ENCODE results near the gene WRNIP1. TPM values are rescaled to one million over a fixed set of nuclear protein-coding genes. Genes with fewer than 3 reads are reported as not detected.

Gene WRNIP1
- total RNA-seq, 1 donor from 2014 or later, result 31.5 TPM

GRCh38 chr6:2767657-2768524 is 2.7 kb downstream of the WRNIP1 start:
- DNase-seq (ENCODE audit: low read depth) (no peak), FAIRE-seq (no peak)
- H3K27me3 Mint-ChIP-seq (ENCODE audit: low read depth, unreplicated experiment), result no peaks in the 10 kb centered on the region
- Histone ChIP-seq H4K20me1 (ENCODE audit: insufficient read depth, low read length) (peaks cover 60% of the 10 kb centered on the region), H3K9me3 (ENCODE audit: insufficient read depth, low read depth, low read length) (no peaks in the 10 kb centered on the region), H2AFZ (ENCODE audit: low read depth, low read length) (no peak overlapping the region), H3K79me2 (ENCODE audit: insufficient read depth, low read length) (peaks cover 73% of the 10 kb centered on the region), H3K4me2 (ENCODE audit: low read length) (peak overlapping the region; percentile 96), H3K27me3 (ENCODE audit: insufficient read depth, low read length) (no peaks in the 10 kb centered on the region), H3K27ac (ENCODE audit: low read depth, low read length) (peak overlapping the region; percentile 88), H3K4me3 (ENCODE audit: insufficient read depth, low read depth, low read length) (peak overlapping the region; percentile 91), H3K9ac (ENCODE audit: low read length) (peak overlapping the region; percentile 93), H3K36me3 (ENCODE audit: insufficient read depth, low read length) (peaks cover 6% of the 10 kb centered on the region), H3K4me1 (ENCODE audit: insufficient read depth, low read length) (peaks cover 25% of the 10 kb centered on the region)
- TF ChIP-seq EZH2 (IDR thresholded peaks at IDR 0.05; ENCODE audit: insufficient read depth, low read length) (no peak), CTCF (IDR thresholded peaks at IDR 0.05; ENCODE audit: insufficient read depth, low read depth, low read length) (no peak)
- H3K9me3 Mint-ChIP-seq (ENCODE audit: unreplicated experiment), result no peaks in the 10 kb centered on the region
- peaks cover 19% of the 10 kb centered on the region for H3K4me1 Mint-ChIP-seq (ENCODE audit: low read depth, unreplicated experiment)
- peaks cover 9% of the 10 kb centered on the region for H3K36me3 Mint-ChIP-seq (ENCODE audit: low read depth, unreplicated experiment)
- peak overlapping the region; percentile 91 for H3K4me3 Mint-ChIP-seq (ENCODE audit: unreplicated experiment)
- H3K27ac Mint-ChIP-seq (ENCODE audit: unreplicated experiment), result peak overlapping the region; percentile 78

GRCh38 chr6:2768696-2769095 is 3.5 kb downstream of the WRNIP1 start:
- Histone ChIP-seq H3K36me3 (ENCODE audit: insufficient read depth, low read length) (peaks cover 6% of the 10 kb centered on the region), H3K27ac (ENCODE audit: low read depth, low read length) (no peak overlapping the region), H3K4me3 (ENCODE audit: insufficient read depth, low read depth, low read length) (no peak overlapping the region), H3K27me3 (ENCODE audit: insufficient read depth, low read length) (no peaks in the 10 kb centered on the region), H3K79me2 (ENCODE audit: insufficient read depth, low read length) (peaks cover 81% of the 10 kb centered on the region), H3K4me2 (ENCODE audit: low read length) (peak overlapping the region; percentile 96), H3K4me1 (ENCODE audit: insufficient read depth, low read length) (peaks cover 25% of the 10 kb centered on the region), H3K9me3 (ENCODE audit: insufficient read depth, low read depth, low read length) (no peaks in the 10 kb centered on the region), H2AFZ (ENCODE audit: low read depth, low read length) (no peak overlapping the region), H3K9ac (ENCODE audit: low read length) (no peak overlapping the region), H4K20me1 (ENCODE audit: insufficient read depth, low read length) (peaks cover 68% of the 10 kb centered on the region)
- Mint-ChIP-seq H3K4me1 (ENCODE audit: low read depth, unreplicated experiment) (peaks cover 26% of the 10 kb centered on the region), H3K36me3 (ENCODE audit: low read depth, unreplicated experiment) (peaks cover 11% of the 10 kb centered on the region), H3K4me3 (ENCODE audit: unreplicated experiment) (peak overlapping the region; percentile 58), H3K27ac (ENCODE audit: unreplicated experiment) (no peak overlapping the region), H3K9me3 (ENCODE audit: unreplicated experiment) (no peaks in the 10 kb centered on the region), H3K27me3 (ENCODE audit: low read depth, unreplicated experiment) (no peaks in the 10 kb centered on the region)
- no peak for DNase-seq (ENCODE audit: low read depth)
- no peak for TF ChIP-seq EZH2 (IDR thresholded peaks at IDR 0.05; ENCODE audit: insufficient read depth, low read length)
- TF ChIP-seq CTCF (IDR thresholded peaks at IDR 0.05; ENCODE audit: insufficient read depth, low read depth, low read length), result no peak
- FAIRE-seq, result no peak

- Mint-ChIP-seq H3K4me3 (ENCODE audit: unreplicated experiment) (no peak overlapping the region), H3K27ac (ENCODE audit: unreplicated experiment) (no peak overlapping the region)
- peaks cover 81% of the 10 kb centered on the region for H4K20me1 ChIP-seq (ENCODE audit: insufficient read depth, low read length)
Measured at GRCh38 chr6:2770171-2770570, 5.0 kb downstream of the WRNIP1 start.

More at GRCh38 chr6:2770171-2770570, 5.0 kb downstream of the WRNIP1 start:
- H3K36me3 Mint-ChIP-seq (ENCODE audit: low read depth, unreplicated experiment), result peaks cover 13% of the 10 kb centered on the region
- no peak overlapping the region for H2AFZ ChIP-seq (ENCODE audit: low read depth, low read length)
- H3K4me3 ChIP-seq (ENCODE audit: insufficient read depth, low read depth, low read length), result no peak overlapping the region
- H3K9me3 ChIP-seq (ENCODE audit: insufficient read depth, low read depth, low read length), result no peaks in the 10 kb centered on the region
- H3K79me2 ChIP-seq (ENCODE audit: insufficient read depth, low read length), result peaks cover 95% of the 10 kb centered on the region
- H3K27ac ChIP-seq (ENCODE audit: low read depth, low read length), result no peak overlapping the region
- peaks cover 25% of the 10 kb centered on the region for H3K4me1 ChIP-seq (ENCODE audit: insufficient read depth, low read length)
- no peaks in the 10 kb centered on the region for H3K9me3 Mint-ChIP-seq (ENCODE audit: unreplicated experiment)
- peaks cover 25% of the 10 kb centered on the region for H3K4me1 Mint-ChIP-seq (ENCODE audit: low read depth, unreplicated experiment)
- peaks cover 11% of the 10 kb centered on the region for H3K36me3 ChIP-seq (ENCODE audit: insufficient read depth, low read length)
- no peaks in the 10 kb centered on the region for H3K27me3 ChIP-seq (ENCODE audit: insufficient read depth, low read length)
- H3K27me3 Mint-ChIP-seq (ENCODE audit: low read depth, unreplicated experiment), result no peaks in the 10 kb centered on the region
- no peak for TF ChIP-seq CTCF (IDR thresholded peaks at IDR 0.05; ENCODE audit: insufficient read depth, low read depth, low read length)
- no peak for TF ChIP-seq EZH2 (IDR thresholded peaks at IDR 0.05; ENCODE audit: insufficient read depth, low read length)
- H3K4me2 ChIP-seq (ENCODE audit: low read length), result peak overlapping the region; percentile 61
- no peak overlapping the region for H3K9ac ChIP-seq (ENCODE audit: low read length)
- FAIRE-seq (no peak), DNase-seq (ENCODE audit: low read depth) (no peak)

Data from astrocyte (in vitro differentiated cells and primary cell).